ENCODE data around the gene PTPRT. TPM values are rescaled to one million over a fixed set of nuclear protein-coding genes. Genes with fewer than 3 reads are reported as not detected.

The PTPRT gene
- total RNA-seq, 4 donors from 2014 or later = under 0.01 to 0.64 (median 0.40) TPM

DNA sequence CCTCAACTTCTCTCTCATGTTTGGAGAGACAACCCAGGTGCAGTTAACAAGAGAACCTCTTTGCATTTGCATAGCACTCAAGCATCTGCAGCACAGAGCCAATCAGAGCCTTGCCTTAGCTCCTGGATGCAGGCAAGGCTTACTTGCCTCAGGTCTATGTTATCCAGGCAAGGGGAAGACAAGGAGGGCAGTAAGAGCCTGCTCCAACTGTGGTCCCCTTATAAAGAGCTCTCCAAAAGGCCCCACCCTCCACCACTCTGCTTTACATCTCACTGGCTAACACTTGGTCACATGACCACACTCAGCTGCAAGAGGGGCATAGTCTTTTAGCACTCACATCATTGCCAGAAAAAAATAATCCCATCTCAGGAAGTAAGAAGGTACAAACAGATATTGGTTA lies 540.0 kb downstream of the PTPRT start:
- Histone ChIP-seq H3K9me3 (no peaks in the 10 kb centered on the region), H3K4me1 (no peaks in the 10 kb centered on the region), H3K4me3 (no peak overlapping the region), H3K27me3 (no peaks in the 10 kb centered on the region), H3K27ac (no peak overlapping the region), H3K36me3 (no peaks in the 10 kb centered on the region)
- intact Hi-C loops (cut with DNase I; ENCODE audit: low total_unique reads) = no loop called here
- DNase-seq = no peak
- in situ Hi-C loops (cut with MboI; ENCODE audit: low pct_ligation_motif_present in 1 of 4, low pct_unique_long_range_greater_than_20kb in 1 of 4, low sequenced_read_pairs in 3 of 4) = no loop called here
- TF ChIP-seq POLR2A (IDR thresholded peaks at IDR 0.05) (no peak), EP300 (IDR thresholded peaks at IDR 0.05; ENCODE audit: low read depth) (no peak), CTCF (IDR thresholded peaks at IDR 0.05) (no peak), POLR2AphosphoS5 (IDR thresholded peaks at IDR 0.05) (no peak)

DNA sequence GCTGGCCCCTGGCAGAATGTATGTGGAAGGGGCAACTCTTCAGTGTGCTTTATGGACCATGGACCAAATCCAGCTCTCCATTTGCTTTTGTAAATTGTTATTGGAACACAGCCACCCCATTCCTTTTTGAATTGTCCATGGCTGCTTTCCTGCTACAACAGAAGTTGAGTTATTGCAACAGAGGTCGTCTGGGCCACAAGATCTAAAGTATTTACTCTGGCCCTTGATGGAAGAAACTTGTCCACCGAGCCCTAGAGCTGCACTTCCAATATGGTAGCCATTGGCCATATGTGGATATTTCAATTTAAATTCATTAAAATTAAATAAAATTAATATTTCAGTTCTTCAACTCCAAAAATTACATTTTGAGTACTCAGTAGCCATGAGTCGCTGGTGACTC lies 543.5 kb downstream of the PTPRT start:
- H3K4me3 ChIP-seq = no peak overlapping the region
- no peak for DNase-seq
- H3K27ac ChIP-seq = no peak overlapping the region
- no peaks in the 10 kb centered on the region for H3K9me3 ChIP-seq
- 42 to 49% methylated on average over 2 to 3 of the region's 3 CpGs for WGBS, 2 donors (ENCODE audit: low coverage in 1 of 2)
- intact Hi-C loops (cut with DNase I; ENCODE audit: low total_unique reads) = no loop called here
- in situ Hi-C loops (cut with MboI; ENCODE audit: low pct_ligation_motif_present in 1 of 4, low pct_unique_long_range_greater_than_20kb in 1 of 4, low sequenced_read_pairs in 3 of 4) = no loop called here
- H3K27me3 ChIP-seq = no peaks in the 10 kb centered on the region
- no peaks in the 10 kb centered on the region for H3K4me1 ChIP-seq
- TF ChIP-seq POLR2AphosphoS5 (IDR thresholded peaks at IDR 0.05) (no peak), EP300 (IDR thresholded peaks at IDR 0.05; ENCODE audit: low read depth) (no peak), POLR2A (IDR thresholded peaks at IDR 0.05) (no peak), CTCF (IDR thresholded peaks at IDR 0.05) (no peak)
- no peaks in the 10 kb centered on the region for H3K36me3 ChIP-seq

- in situ Hi-C loops (cut with MboI; ENCODE audit: low pct_ligation_motif_present in 1 of 4, low pct_unique_long_range_greater_than_20kb in 1 of 4, low sequenced_read_pairs in 3 of 4) (no loop called here), intact Hi-C loops (cut with DNase I; ENCODE audit: low total_unique reads) (no loop called here)
- no peaks in the 10 kb centered on the region for H3K27me3 ChIP-seq
- no peak for DNase-seq
- 80% methylated on average over 1 of the region's 1 CpG; no CpG with 5 or more reads in 1 of the 2 donors for WGBS, 2 donors (ENCODE audit: low coverage in 1 of 2)
- no peaks in the 10 kb centered on the region for H3K36me3 ChIP-seq
- no peak overlapping the region for H3K4me3 ChIP-seq
- no peak overlapping the region for H3K27ac ChIP-seq
- TF ChIP-seq POLR2AphosphoS5 (IDR thresholded peaks at IDR 0.05) = no peak
- TF ChIP-seq POLR2A (IDR thresholded peaks at IDR 0.05) = no peak
- TF ChIP-seq CTCF (IDR thresholded peaks at IDR 0.05) = no peak
- no peak for TF ChIP-seq EP300 (IDR thresholded peaks at IDR 0.05; ENCODE audit: low read depth)
- H3K4me1 ChIP-seq = no peaks in the 10 kb centered on the region
- no peaks in the 10 kb centered on the region for H3K9me3 ChIP-seq
Measured at GRCh38 chr20:42641886-42642285, 547.8 kb downstream of the PTPRT start.

GRCh38 chr20:42639140-42639539 lies 550.6 kb downstream of the PTPRT start:
- Histone ChIP-seq H3K9me3 (no peaks in the 10 kb centered on the region), H3K27ac (no peak overlapping the region), H3K36me3 (no peaks in the 10 kb centered on the region), H3K4me3 (no peak overlapping the region), H3K27me3 (no peaks in the 10 kb centered on the region), H3K4me1 (no peaks in the 10 kb centered on the region)
- no peak for DNase-seq
- in situ Hi-C loops (cut with MboI; ENCODE audit: low pct_ligation_motif_present in 1 of 4, low pct_unique_long_range_greater_than_20kb in 1 of 4, low sequenced_read_pairs in 3 of 4) (no loop called here), intact Hi-C loops (cut with DNase I; ENCODE audit: low total_unique reads) (no loop called here)
- WGBS, 2 donors (ENCODE audit: low coverage in 1 of 2) = 38 to 59% methylated on average over 2 to 5 of the region's 5 CpGs
- TF ChIP-seq POLR2AphosphoS5 (IDR thresholded peaks at IDR 0.05) = no peak
- no peak for TF ChIP-seq POLR2A (IDR thresholded peaks at IDR 0.05)
- TF ChIP-seq EP300 (IDR thresholded peaks at IDR 0.05; ENCODE audit: low read depth) = no peak
- no peak for TF ChIP-seq CTCF (IDR thresholded peaks at IDR 0.05)

All from transverse colon (tissue), 4 donors.